Tibial nerve (tissue), 4 donors: ENCODE measurements around the gene DUS1L. TPM values are rescaled to one million over a fixed set of nuclear protein-coding genes. Genes with fewer than 3 reads are reported as not detected.

ENCODE experiments used
- DNase-seq, 2 donors: peaks; one replicate each; pipeline ENCODE4 v3.0.0-alpha.2; 2019; ENCODE audit warnings: low spot score in 2 of 2
- H3K27ac ChIP-seq, 4 donors: fragments of 200-600 bp; sonication (generic) in 3 of 4; one replicate each; pipeline ENCODE4 v1.5.1; 2017 to 2019; ENCODE audit warnings: mild to moderate bottlenecking in 1 of 4
- H3K27me3 ChIP-seq, 2 donors: fragments of 200-600 bp; sonication (generic) in 1 of 2; one replicate each; pipeline versions ENCODE4 v1.5.1 to v1.6.0; 2017 to 2019
- H3K36me3 ChIP-seq, 3 donors: fragments of 200-600 bp; sonication (generic); one replicate each; pipeline ENCODE4 v1.5.1; 2018 to 2019
- H3K4me1 ChIP-seq, 4 donors: fragments of 200-600 bp; sonication (generic) in 3 of 4; one replicate each; pipeline ENCODE4 v1.5.1; 2017 to 2019
- H3K4me3 ChIP-seq, 4 donors: fragments of 200-600 bp; sonication (generic) in 3 of 4; one replicate each; pipeline ENCODE4 v1.5.1; 2017 to 2019; ENCODE audit warnings: mild to moderate bottlenecking in 1 of 4, moderate library complexity in 1 of 4
- H3K9me3 ChIP-seq, 4 donors: fragments of 200-600 bp; sonication (generic) in 3 of 4; one replicate each; pipeline ENCODE4 v1.5.1; 2017 to 2019
- EP300 ChIP-seq, 2 donors: sonication (generic); formaldehyde crosslinking; IDR thresholded peaks; one replicate each; pipeline ENCODE4 v1.6.1; 2017; ENCODE audit warnings: antibody characterized with exemption in 2 of 2, mild to moderate bottlenecking in 1 of 2
- POLR2A ChIP-seq, 2 donors: fragments of 450-650 bp; IDR thresholded peaks; one replicate each; pipeline ENCODE4 v1.6.1; 2017; ENCODE audit warnings: antibody characterized with exemption in 2 of 2, mild to moderate bottlenecking in 2 of 2, moderate library complexity in 2 of 2
- WGBS, 2 donors: methylation state at CpG; one replicate each; pipeline ENCODE4 v1.1.5; 2018; 5-methylcytosine and 5-hydroxymethylcytosine counted together
- total RNA-seq, 4 donors: library from RNA; depleted of rRNA; stranded (reverse); fragments of >200 nt; gene quantifications; one replicate each; pipeline ENCODE4 v1.1.0, GENCODE V29; 2016
- TF ChIP-seq, protein P1 (sequence below), 5 experiments: fragments of 200-600 bp in 3 of 5; fragments of 450-650 bp in 2 of 5; sonication (generic) in 3 of 5; IDR thresholded peaks; one replicate each; pipeline ENCODE4 v1.5.1; 2016 to 2019; ENCODE audit warnings: antibody characterized with exemption in 5 of 5, mild to moderate bottlenecking in 3 of 5, moderate library complexity in 2 of 5

The DUS1L gene
- total RNA-seq, 4 donors from 2014 or later, result 85.2 to 179 (median 106) TPM

DNA sequence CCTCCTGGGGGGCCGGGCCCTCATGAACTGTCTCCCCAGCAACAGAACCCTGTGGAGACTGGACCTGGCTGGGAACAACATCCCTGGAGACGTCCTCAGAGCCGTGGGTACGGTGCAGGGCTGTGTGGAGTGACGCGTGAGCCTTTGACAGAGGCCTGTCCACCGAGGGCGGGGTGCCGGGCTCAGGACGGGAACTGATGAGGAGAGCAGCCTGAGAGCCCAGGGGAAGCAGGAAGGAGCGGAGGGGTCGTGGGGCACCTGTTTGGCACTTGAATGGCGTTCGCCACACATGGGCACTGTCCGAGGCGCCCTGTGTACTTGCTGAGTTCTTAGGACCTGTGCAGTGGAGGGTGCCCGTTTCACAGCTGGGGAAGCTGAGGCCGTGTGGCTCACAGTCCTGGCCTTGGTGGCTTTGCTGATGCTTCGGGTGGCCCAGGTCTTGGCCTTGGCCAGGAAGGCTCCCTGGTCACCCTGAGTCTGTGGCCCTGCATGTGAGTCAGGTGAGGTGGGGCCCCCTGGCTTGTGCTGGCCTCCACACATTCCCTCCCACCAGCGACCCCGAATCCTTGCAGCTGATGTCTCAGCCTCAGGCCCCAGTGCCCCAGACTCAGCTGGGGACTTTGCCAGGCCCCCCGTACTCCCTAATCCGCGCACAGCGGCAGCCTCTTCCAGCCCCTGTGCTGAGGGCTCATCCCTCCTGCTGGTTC lies 40.0 kb downstream of the DUS1L start:
- no peak overlapping the region for H3K27ac ChIP-seq
- H3K4me3 ChIP-seq, result no peak overlapping the region
- TF ChIP-seq, protein P1, sequence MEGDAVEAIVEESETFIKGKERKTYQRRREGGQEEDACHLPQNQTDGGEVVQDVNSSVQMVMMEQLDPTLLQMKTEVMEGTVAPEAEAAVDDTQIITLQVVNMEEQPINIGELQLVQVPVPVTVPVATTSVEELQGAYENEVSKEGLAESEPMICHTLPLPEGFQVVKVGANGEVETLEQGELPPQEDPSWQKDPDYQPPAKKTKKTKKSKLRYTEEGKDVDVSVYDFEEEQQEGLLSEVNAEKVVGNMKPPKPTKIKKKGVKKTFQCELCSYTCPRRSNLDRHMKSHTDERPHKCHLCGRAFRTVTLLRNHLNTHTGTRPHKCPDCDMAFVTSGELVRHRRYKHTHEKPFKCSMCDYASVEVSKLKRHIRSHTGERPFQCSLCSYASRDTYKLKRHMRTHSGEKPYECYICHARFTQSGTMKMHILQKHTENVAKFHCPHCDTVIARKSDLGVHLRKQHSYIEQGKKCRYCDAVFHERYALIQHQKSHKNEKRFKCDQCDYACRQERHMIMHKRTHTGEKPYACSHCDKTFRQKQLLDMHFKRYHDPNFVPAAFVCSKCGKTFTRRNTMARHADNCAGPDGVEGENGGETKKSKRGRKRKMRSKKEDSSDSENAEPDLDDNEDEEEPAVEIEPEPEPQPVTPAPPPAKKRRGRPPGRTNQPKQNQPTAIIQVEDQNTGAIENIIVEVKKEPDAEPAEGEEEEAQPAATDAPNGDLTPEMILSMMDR (IDR thresholded peaks at IDR 0.05), result no peak
- TF ChIP-seq POLR2A (IDR thresholded peaks at IDR 0.05) (no peak), EP300 (IDR thresholded peaks at IDR 0.05) (no peak)
- H3K4me1 ChIP-seq, result peaks cover 0 to 50% (median 25%) of the 10 kb centered on the region in 4 donors
- H3K27me3 ChIP-seq, result no peaks in the 10 kb centered on the region
- DNase-seq, result no peak
- peaks cover 0 to 35% (median 0%) of the 10 kb centered on the region in 3 donors for H3K36me3 ChIP-seq
- H3K9me3 ChIP-seq, result no peaks in the 10 kb centered on the region
- 89 to 91% methylated on average over 25 of the region's 25 CpGs for WGBS, 2 donors

DNA sequence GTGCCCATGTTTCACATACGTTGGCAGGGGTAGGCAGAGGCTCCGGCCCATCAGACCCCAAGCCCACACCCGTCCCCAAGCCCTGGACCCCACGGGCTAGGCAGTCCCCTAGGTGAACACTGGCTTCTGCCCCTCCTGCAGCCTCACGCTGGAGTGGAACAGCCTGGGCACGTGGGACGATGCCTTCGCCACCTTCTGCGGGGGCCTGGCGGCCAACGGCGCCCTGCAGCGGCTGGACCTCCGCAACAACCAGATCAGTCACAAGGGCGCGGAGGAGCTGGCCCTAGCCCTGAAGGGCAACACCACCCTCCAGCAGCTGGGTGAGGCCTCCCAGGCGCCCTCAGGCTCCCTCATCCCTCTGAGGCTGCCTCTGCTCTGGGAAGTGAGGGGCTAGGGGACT lies 40.7 kb downstream of the DUS1L start:
- H3K27me3 ChIP-seq, result no peaks in the 10 kb centered on the region
- TF ChIP-seq POLR2A (IDR thresholded peaks at IDR 0.05), result no peak
- TF ChIP-seq EP300 (IDR thresholded peaks at IDR 0.05), result no peak
- TF ChIP-seq, protein P1 (IDR thresholded peaks at IDR 0.05), result no peak
- no peak for DNase-seq
- no peaks in the 10 kb centered on the region for H3K9me3 ChIP-seq
- peaks cover 0 to 35% (median 0%) of the 10 kb centered on the region in 3 donors for H3K36me3 ChIP-seq
- H3K4me1 ChIP-seq, result peaks cover 0 to 51% (median 21%) of the 10 kb centered on the region in 4 donors
- 93 to 96% methylated on average over 13 to 15 of the region's 17 CpGs for WGBS, 2 donors
- no peak overlapping the region for H3K4me3 ChIP-seq
- H3K27ac ChIP-seq, result no peak overlapping the region

- DNase-seq, result no peak
- Histone ChIP-seq H3K27me3 (no peaks in the 10 kb centered on the region), H3K27ac (peak overlapping the region in 2 of 4 donors; percentile 52 to 70), H3K4me3 (peak overlapping the region; percentile 73 to 99 (median 76)), H3K9me3 (no peaks in the 10 kb centered on the region), H3K36me3 (peaks cover 0 to 36% (median 0%) of the 10 kb centered on the region in 3 donors), H3K4me1 (peaks cover 0 to 56% (median 21%) of the 10 kb centered on the region in 4 donors)
- TF ChIP-seq, protein P1 (IDR thresholded peaks at IDR 0.05), result no peak
- WGBS, 2 donors, result 4 to 13% methylated on average over 3 to 36 of the region's 55 CpGs
Measured at GRCh38 chr17:82023447-82024241, 42.0 kb downstream of the DUS1L start.

DNA sequence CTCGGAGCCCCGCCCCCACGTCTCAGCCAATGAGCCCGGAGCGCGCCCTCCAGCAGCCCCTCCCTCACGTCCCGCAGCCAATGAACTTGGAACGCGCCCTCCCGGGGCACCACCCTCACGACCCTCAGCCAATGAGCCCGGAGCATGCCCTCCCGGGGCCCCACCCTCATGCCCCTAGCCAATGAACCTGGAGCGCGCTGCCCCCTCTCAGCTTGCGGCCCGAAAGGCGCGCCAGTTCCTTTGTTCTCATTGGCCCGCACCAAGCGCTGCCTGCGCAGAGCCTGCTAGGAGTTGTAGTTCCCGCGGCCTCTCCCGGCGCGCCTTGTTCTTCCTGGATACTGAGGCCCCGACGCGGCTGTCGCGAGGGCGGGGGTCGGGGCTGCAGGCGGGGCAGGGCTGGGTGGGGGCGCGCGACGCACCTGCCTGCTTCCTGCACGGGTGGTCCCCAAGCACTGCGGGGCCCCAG lies 42.6 kb downstream of the DUS1L start, which contains the start of gene LRRC45:
LRRC45 (plus strand) TSS at position 325 of the 466 bp plus-strand sequence. CDS start 339 bp downstream, outside the sequence.
- DNase-seq, result peak; percentile 100
- Histone ChIP-seq H3K9me3 (no peaks in the 10 kb centered on the region), H3K27me3 (no peaks in the 10 kb centered on the region), H3K4me3 (peak within 1 kb of the TSS; percentile 75 to 99 (median 84)), H3K36me3 (peaks cover 0 to 36% (median 0%) of the 10 kb centered on the region in 3 donors), H3K4me1 (peaks cover 0 to 56% (median 21%) of the 10 kb centered on the region in 4 donors), H3K27ac (peak within 1 kb of the TSS in 3 of 4 donors; percentile 80 to 87 (median 86))
- TF ChIP-seq EP300 (IDR thresholded peaks at IDR 0.05), result peak in 1 of 2 donors; percentile 57
- TF ChIP-seq, protein P1 (IDR thresholded peaks at IDR 0.05), result peak in 1 of 5 experiments; percentile 52
- TF ChIP-seq POLR2A (IDR thresholded peaks at IDR 0.05), result no peak
- WGBS, 2 donors, result 0 to 1% methylated on average over 18 to 32 of the region's 42 CpGs
